BJ (cell line): ENCODE data around the gene DNAJC16. TPM values are rescaled to one million over a fixed set of nuclear protein-coding genes. Genes with fewer than 3 reads are reported as not detected.
"Not testable (repeated sequence)": the region's sequence is repeated elsewhere in the genome, so short reads cannot be mapped to it uniquely, and the experiment has no call there.

ENCODE experiments used
- CTCF ChIA-PET: fragments of 350-600 bp; formaldehyde crosslinking; extraction: SDS; loops from one replicate; lab custom pipeline; 2021; ENCODE audit warnings: antibody characterized with exemption, inconsistent platforms; lab: Yijun Ruan, JAX
- POLR2A ChIA-PET: fragments of 300-600 bp; sonication (Branson Sonifier 250); formaldehyde crosslinking; extraction: SDS; loops from one replicate; lab custom pipeline; 2021; ENCODE audit warnings: antibody characterized with exemption; lab: Charles Lee
- DNase-seq: peaks from one replicate; pipeline ENCODE4 v3.0.0-alpha.2; 2011; ENCODE audit warnings: low read depth
- H3K27me3 ChIP-seq: 2 replicates; pipeline ENCODE4 v1.6.0; 2011; ENCODE audit warnings: low read length; ENCODE audit not compliant: control insufficient read depth, insufficient read depth
- H3K36me3 ChIP-seq: 2 replicates; pipeline ENCODE4 v1.5.1; 2011; ENCODE audit warnings: low read length; ENCODE audit not compliant: control insufficient read depth, insufficient read depth
- H3K4me3 ChIP-seq: 2 replicates; pipeline ENCODE4 v1.5.1; 2011; ENCODE audit warnings: low read depth, mild to moderate bottlenecking, control low read depth, low read length
- polyA plus RNA-seq: library from polyadenylated mRNA; depleted of rRNA; stranded (reverse); fragments of >200 nt; gene quantifications from 2 replicates; pipeline ENCODE4 v1.2.3, GENCODE V29; 2011
- TF ChIP-seq, protein P1 (sequence below): IDR thresholded peaks from 2 replicates; pipeline ENCODE4 v1.5.1; 2011; ENCODE audit warnings: low read depth, mild to moderate bottlenecking, control low read depth, inconsistent platforms, low read length, moderate library complexity; ENCODE audit not compliant: insufficient read depth

Gene DNAJC16
- polyA plus RNA-seq, 1 experiment = 12.3 TPM

DNA sequence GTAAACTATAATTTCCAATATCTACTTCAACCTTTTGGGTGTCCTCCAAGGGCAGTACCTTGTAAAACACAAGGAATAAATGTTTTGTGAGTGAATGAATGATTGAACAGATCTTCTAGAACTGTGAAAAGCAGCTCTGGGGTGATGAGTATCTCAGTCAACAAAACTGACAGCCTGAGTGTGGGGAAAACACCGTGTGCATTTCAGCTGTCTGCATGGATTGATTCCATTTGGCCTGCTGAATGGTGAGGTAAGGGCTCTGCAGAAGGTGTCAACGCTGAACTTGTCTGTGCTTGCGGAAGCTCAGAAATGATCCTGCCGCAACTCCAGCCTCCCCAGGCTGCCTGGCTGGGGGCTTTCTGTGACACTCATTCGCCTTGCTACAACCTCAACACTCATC lies 65.6 kb downstream of the DNAJC16 start:
- TF ChIP-seq, protein P1, sequence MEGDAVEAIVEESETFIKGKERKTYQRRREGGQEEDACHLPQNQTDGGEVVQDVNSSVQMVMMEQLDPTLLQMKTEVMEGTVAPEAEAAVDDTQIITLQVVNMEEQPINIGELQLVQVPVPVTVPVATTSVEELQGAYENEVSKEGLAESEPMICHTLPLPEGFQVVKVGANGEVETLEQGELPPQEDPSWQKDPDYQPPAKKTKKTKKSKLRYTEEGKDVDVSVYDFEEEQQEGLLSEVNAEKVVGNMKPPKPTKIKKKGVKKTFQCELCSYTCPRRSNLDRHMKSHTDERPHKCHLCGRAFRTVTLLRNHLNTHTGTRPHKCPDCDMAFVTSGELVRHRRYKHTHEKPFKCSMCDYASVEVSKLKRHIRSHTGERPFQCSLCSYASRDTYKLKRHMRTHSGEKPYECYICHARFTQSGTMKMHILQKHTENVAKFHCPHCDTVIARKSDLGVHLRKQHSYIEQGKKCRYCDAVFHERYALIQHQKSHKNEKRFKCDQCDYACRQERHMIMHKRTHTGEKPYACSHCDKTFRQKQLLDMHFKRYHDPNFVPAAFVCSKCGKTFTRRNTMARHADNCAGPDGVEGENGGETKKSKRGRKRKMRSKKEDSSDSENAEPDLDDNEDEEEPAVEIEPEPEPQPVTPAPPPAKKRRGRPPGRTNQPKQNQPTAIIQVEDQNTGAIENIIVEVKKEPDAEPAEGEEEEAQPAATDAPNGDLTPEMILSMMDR = no peak
- ChIA-PET POLR2A (no interaction called here), CTCF (interaction anchor here (9.7 kb wide), 1 partner anchor 147 kb away, joined by 104 read pairs; the partner anchor contains the start of genes SLC25A34 and TMEM82)
- no peak for DNase-seq
- no peak overlapping the region for H3K4me3 ChIP-seq
- H3K27me3 ChIP-seq = peaks cover 3% of the 10 kb centered on the region; the same call in 1 of the 2 replicates
- H3K36me3 ChIP-seq = no peaks in the 10 kb centered on the region

DNA sequence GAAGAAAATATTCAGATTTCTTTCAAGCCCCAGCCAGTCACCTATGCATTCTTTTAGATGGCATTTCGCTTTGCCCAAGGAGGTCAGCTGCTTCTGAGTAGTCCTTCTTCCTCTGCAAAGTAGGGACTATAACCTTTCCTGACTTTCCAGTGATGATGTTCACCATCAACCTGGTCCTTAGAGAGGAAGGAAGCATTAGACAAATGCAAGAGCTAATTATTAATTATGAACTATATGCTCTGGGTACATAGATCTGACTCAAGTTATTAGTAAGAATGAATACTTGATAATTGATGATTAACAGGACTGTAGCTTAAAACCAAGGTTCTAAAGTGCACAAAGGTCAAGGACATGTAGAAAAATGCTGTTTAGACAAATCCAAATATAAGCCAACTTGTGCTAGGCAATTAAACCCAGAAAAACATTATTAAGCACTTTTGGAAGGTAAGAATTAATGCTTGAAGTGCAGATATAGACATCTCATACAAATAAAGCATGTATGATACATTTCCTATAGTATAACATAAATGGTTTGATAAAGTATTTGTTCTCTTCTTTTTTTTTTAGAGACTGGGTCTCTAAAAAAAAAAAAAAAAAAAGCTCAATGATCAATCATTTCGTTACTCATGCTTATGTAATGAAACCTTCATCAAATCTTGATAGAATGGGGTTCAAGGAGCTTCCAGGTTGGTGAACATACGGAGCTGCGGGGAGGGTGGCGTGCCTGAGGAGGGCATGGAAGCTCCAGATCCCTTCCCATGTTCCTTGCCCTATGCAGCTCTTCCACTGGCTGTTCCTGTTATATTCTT lies 69.4 kb downstream of the DNAJC16 start:
- no peak for DNase-seq
- Histone ChIP-seq H3K36me3 (no peaks in the 10 kb centered on the region), H3K4me3 (no peak overlapping the region), H3K27me3 (peaks cover 3% of the 10 kb centered on the region)
- POLR2A ChIA-PET = interaction anchor here (0.7 kb wide), 1 partner anchor 13 kb away, joined by 32 read pairs; no protein-coding TSS in a partner anchor
- CTCF ChIA-PET = interaction anchor here (0.6 to 9.7 kb wide), 4 partner anchors 11 to 245 kb away, joined by 3 to 104 read pairs (median 3); partner anchors contain the start of genes SLC25A34 and TMEM82
- TF ChIP-seq, protein P1 = no peak

DNA sequence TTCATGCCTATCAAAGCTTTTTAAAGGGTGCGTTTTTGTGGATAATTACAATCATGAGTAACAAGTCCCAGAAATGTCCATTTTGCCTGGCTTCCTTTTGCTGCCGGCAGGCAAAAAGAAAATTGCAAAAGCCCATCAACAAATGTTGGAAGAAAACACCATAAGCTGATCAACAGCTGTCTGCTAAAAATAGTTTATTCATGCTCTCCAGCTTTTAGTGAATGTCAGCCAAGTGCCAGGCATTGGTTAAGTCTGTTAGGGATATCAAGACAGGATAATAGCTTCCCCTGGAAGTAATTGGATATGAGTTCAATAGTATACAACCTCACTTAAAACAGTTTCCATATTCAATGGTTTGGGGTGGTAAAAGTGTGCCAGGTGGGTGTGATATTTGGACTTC lies 71.8 kb downstream of the DNAJC16 start:
- no peaks in the 10 kb centered on the region for H3K36me3 ChIP-seq
- no peak for DNase-seq
- ChIA-PET POLR2A (no interaction called here), CTCF (interaction anchor here (0.5 to 9.7 kb wide), 2 partner anchors 44 to 141 kb away, joined by 3 to 104 read pairs; partner anchors contain the start of genes SLC25A34 and TMEM82)
- TF ChIP-seq, protein P1 = no peak
- H3K27me3 ChIP-seq = peaks cover 3% of the 10 kb centered on the region
- no peak overlapping the region for H3K4me3 ChIP-seq

DNA sequence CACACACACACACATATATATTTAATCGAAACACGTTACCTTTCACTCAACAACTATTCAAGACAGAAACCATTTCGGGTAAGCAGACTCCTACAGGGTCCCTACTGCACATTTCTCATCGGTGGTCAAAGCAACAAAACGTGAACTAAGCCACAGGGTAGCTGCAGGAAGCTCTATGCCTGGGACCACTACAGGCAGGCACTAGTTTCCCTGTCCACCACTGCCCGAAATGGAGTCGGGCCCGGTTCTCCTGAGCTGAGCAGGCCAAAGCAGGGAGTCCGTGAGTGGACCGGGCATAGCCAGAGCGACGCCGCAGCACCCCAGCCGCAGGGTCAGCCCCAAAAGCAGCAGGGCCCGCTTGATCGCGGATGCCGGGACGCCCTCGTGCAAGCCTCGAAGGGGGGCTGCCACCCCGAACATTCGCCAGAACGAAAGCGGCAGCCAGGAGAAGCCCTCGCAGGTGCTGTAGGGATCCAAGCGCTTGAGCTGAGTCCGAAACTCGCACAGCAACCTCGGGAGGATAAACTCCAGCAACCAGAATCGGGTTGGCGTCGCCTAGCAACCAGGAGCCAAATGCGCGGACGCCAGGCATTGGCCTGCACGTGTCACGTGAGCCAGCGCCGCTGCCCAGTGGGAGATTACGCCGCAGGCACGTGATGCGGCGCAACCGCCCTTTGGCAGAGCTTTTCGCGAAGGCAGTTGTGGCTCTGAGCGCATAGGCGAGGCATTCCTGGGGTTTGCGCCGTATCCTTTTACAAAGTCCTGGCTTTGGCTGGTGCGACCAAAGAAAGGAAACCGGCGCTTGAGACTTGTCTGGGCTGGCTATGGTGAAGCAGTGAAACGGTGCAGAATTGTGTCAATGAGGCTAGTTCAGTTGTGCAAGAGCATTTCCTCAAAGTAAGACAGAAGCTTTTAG lies 76.7 kb downstream of the DNAJC16 start:
- Histone ChIP-seq H3K36me3 (no peaks in the 10 kb centered on the region), H3K27me3 (no peaks in the 10 kb centered on the region), H3K4me3 (peak overlapping the region; percentile 70)
- ChIA-PET CTCF (interaction anchor here (2.3 kb wide), 1 partner anchor 138 kb away, joined by 12 read pairs; no protein-coding TSS in a partner anchor), POLR2A (interaction anchor here (0.5 to 0.7 kb wide), 3 partner anchors 101 to 371 kb away, joined by 3 read pairs; no protein-coding TSS in a partner anchor)
- TF ChIP-seq, protein P1 = no peak
- peak; percentile 75 for DNase-seq

DNA sequence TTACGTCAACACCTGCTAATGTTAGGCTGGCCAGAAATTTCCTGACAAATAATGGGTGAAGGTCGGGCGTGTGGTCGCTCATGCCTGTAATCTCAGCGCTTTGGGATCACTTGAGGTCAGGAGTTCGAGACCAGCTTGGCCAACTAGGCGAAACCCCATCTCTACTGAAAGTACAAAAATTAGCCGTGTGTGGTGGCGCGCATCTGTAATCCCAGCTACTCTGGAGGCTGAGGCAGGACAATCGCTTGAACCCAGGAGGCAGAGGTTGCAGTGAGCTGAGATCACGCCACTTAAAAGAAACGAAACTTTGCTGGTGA lies 77.3 kb downstream of the DNAJC16 start:
- H3K27me3 ChIP-seq, H3K36me3 ChIP-seq, DNase-seq, POLR2A ChIA-PET: not testable (repeated sequence)
- peak overlapping the region; percentile 70 for H3K4me3 ChIP-seq
- CTCF ChIA-PET = interaction anchor here (2.3 kb wide), 1 partner anchor 137 kb away, joined by 12 read pairs; no protein-coding TSS in a partner anchor

DNA sequence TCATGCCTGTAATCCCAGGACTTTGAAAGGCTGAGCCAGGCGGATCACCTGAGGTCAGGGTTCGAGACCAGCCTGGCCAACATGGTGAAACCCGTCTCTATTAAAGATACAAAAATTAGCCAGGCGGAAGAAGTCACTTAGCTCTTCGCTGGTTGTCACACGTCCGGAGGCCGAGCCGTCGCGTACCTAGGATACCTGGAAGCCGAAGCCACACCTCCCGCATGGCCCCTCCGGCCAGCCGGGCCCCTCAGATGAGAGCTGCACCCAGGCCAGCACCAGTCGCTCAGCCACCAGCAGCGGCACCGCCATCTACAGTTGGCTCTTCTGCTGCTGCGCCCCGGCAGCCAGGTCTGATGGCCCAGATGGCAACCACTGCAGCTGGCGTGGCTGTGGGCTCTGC lies 77.8 kb downstream of the DNAJC16 start:
- CTCF ChIA-PET = interaction anchor here (1.1 to 2.3 kb wide), 3 partner anchors 12 to 137 kb away, joined by 3 to 12 read pairs (median 5); no protein-coding TSS in a partner anchor
- POLR2A ChIA-PET = not testable (repeated sequence)

More for the DNA sequence above, 77.8 kb downstream of the DNAJC16 start:
- H3K4me3 ChIP-seq, DNase-seq, H3K27me3 ChIP-seq, H3K36me3 ChIP-seq: not testable (repeated sequence)
